ENCODE measurements around the gene NATD1. TPM values are rescaled to one million over a fixed set of nuclear protein-coding genes. Genes with fewer than 3 reads are reported as not detected.

Gene NATD1
- total RNA-seq, 4 donors from 2014 or later, result 8.9 to 22.2 (median 15.4) TPM

GRCh38 chr17:21189361-21189760 lies 63.8 kb downstream of the NATD1 start:
- H3K9me3 ChIP-seq, result no peaks in the 10 kb centered on the region
- no peak for ATAC-seq
- WGBS, 2 donors (ENCODE audit: low coverage in 1 of 2), result no CpG with 5 or more reads among the region's 4 CpGs
- TF ChIP-seq POLR2AphosphoS5 (IDR thresholded peaks at IDR 0.05) (no peak), POLR2A (IDR thresholded peaks at IDR 0.05) (no peak), EP300 (IDR thresholded peaks at IDR 0.05) (no peak)
- TF ChIP-seq, protein P1, sequence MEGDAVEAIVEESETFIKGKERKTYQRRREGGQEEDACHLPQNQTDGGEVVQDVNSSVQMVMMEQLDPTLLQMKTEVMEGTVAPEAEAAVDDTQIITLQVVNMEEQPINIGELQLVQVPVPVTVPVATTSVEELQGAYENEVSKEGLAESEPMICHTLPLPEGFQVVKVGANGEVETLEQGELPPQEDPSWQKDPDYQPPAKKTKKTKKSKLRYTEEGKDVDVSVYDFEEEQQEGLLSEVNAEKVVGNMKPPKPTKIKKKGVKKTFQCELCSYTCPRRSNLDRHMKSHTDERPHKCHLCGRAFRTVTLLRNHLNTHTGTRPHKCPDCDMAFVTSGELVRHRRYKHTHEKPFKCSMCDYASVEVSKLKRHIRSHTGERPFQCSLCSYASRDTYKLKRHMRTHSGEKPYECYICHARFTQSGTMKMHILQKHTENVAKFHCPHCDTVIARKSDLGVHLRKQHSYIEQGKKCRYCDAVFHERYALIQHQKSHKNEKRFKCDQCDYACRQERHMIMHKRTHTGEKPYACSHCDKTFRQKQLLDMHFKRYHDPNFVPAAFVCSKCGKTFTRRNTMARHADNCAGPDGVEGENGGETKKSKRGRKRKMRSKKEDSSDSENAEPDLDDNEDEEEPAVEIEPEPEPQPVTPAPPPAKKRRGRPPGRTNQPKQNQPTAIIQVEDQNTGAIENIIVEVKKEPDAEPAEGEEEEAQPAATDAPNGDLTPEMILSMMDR (IDR thresholded peaks at IDR 0.05), result no peak
- H3K27ac ChIP-seq, result no peak overlapping the region
- H3K36me3 ChIP-seq, result peaks cover 0 to 66% of the 10 kb centered on the region in 2 donors
- no peaks in the 10 kb centered on the region for H3K27me3 ChIP-seq
- H3K4me1 ChIP-seq, result peaks cover 0 to 30% (median 3%) of the 10 kb centered on the region in 3 donors
- H3K4me3 ChIP-seq, result no peak overlapping the region

Small RNA genes within 50 kb of the gene (small RNA-seq; reads per million reads assigned to genes)
- 0 reads per million in 4 donors for gene RN7SL426P

Other genes starting within 250 kb of the NATD1 start
- 100 to 1,000 TPM; 101 to 128 (median 104) TPM for gene USP22, start 210.4 kb downstream of the NATD1 start, total RNA-seq
- gene DHRS7B, start 126.4 kb downstream of the NATD1 start, total RNA-seq, result 10 to 100 TPM; 17.0 to 44.2 (median 37.4) TPM
- gene TMEM11, start 39.2 kb downstream of the NATD1 start, total RNA-seq, result 10 to 100 TPM; 14.8 to 24.5 (median 22.1) TPM
- gene MAP2K3, start 31.3 kb upstream of the NATD1 start, total RNA-seq, result 10 to 100 TPM; 18.3 to 46.2 (median 35.2) TPM
- 1 to 10 TPM in 3 of 4 donors, under 1 TPM in 1; 0.78 to 3.1 (median 1.9) TPM for gene KCNJ12, start 122.9 kb upstream of the NATD1 start, total RNA-seq